PFSK-1 (cell line): ENCODE results near the gene ERN1.

Experiments
- POLR2AphosphoS5 ChIP-seq: IDR thresholded peaks from 2 replicates; pipeline ENCODE4 v1.6.1; 2012; ENCODE audit warnings: low read depth, mild to moderate bottlenecking, control low read depth, low read length, moderate library complexity
- TAF1 ChIP-seq: IDR thresholded peaks from 2 replicates; pipeline ENCODE4 v1.6.1; 2012; ENCODE audit warnings: low read length, control low read depth, borderline replicate concordance; ENCODE audit not compliant: insufficient read depth

DNA sequence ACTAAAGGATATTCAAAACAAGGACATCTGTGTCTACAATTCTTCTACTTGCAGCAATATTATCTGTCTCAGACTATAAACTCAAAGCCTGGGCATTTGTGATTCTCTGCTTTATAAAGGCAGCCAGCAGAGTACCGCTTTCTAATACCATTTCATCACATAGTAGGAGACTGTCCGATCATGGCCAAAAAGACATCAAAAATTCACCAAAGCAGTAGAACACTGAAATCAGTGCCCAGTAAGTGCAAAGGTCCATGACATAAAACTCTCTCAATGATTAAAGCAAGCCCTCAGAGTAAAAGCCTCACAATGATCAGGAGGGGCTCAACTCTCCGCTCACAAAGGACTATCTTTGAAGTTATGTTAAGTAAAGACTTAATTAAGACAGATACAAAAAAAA is 23.0 kb downstream of the ERN1 start:
- TF ChIP-seq TAF1 (no peak), POLR2AphosphoS5 (no peak)
